HG03521 (cell line): ENCODE data around the gene EGLN2.
"Not testable (repeated sequence)": the region's sequence is repeated elsewhere in the genome, so short reads cannot be mapped to it uniquely, and the experiment has no call there.

Experiments used
- ATAC-seq: cut with Tn5 transposase; IDR thresholded peaks from one replicate; pipeline ENCODE4 v1.9.1; 2021; ENCODE audit warnings: mild to moderate bottlenecking, moderate library complexity; ENCODE audit not compliant: unreplicated experiment

The EGLN2 gene

DNA sequence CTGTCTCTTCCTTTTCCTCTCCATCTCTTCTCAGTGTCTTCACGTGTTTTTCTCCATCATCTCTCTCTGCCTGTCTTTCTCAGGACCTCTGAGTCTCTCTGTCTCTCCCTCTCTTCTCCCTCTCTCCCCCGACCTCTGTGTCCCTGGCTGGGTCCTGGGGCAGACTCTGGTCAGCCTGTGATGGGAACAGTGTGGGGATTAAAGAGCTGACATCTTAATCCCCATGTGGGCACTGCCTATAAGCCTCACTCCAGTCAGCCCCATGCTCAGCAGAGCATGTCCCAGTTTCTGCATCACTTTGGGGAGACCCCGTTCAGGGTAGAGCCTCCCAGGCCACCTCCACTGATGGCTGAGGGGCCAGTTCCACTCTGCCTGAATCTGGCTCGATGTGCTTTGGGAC, 16.2 kb downstream of the EGLN2 start:
- no peak for ATAC-seq

DNA sequence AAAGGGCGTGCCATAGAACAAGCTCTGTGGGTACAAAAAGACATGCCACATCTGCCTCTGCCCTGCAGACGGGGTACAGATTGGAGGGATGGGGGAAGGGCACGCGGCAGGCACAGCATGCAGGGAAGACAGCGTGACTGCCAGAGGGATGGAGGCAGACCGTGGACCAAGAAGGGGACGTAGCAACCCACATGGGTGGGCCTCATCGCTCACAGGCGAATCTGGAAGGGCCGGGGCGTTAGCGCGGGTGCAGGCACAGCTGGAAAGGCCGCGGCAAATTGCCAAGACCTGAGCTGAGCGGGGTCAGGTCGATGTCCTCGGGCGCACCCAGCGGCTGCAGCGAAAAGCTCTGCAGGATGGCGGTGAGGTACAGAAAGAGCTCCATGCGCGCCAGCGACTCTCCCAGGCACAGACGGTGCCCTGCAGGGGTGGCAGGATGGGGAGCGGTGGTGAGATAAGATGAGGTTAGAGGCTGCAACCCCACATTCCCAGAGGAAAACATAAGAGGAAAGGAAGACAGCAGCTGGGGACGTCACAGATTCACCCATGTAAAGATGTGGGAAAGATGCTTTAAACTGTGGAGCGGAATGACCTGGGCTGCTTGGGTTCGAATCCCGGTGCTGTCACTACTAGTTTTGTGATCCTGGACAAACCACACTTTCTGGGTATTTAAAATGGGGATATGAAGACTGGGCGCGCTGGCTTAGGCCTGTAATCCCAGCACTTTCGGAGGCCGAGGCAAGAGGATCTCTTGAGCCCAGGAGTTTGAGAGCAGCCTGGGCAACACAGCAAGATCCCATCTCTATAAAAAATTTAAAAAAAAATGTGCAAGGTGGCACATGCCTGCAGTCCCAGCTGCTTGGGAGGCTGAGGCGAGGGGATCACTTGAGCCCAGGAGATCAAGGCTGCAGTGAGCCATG, 19.7 kb downstream of the EGLN2 start:
- ATAC-seq: not testable (repeated sequence)

DNA sequence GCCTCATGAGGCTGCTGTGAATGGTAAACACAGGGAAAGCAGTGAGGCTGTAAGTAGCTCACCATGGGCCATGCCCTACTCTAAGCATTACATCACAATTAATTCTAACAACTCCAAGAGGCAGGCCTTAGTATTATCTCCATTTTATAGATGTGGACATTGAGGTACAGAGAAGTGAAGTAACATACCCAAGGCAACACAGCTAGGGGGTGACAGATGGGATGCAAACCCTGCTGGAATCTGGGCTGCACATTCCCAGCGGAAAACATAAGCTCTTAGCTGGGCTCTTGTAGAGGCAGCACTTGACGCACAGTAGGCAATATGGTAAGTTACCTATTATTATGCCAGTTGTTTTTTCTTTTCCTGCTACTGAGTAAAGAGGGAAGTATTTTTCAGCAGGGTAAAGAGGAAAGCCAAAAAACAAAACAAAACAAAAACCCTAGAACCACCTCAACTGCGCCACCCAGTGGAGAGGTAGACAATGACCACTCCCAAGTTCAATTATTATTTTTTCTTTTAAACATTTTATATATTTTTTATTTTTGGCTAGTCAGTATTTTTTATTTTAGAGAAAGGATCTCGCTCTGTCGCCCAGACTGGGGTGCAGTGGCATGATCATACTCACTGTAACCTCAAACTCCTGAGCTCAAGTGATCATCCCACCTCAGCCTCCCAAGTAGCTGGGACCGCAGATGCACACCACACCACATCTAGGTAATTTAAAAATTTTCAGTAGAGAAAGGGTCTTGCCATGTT, 20.7 kb downstream of the EGLN2 start:
- ATAC-seq: not testable (repeated sequence)

DNA sequence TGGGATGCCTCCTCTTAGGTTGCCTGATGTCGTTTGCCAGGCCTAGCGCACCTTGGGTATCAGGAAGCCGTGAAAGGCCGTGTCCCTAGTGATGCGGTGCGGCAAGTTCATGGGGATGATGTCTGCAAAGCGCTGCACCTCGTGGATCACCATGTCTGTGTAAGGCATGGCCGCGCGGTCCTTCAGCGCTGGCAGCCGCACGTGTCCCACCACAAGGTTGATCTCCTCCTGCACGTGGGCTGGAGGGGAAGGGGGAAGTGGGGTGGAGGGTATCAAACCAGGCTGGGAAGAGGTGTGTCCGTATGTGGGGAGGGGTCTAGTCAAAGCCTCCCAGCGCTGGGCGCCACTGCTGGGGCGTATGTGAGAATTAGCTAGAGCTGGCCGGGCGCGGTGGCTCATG, 23.2 kb downstream of the EGLN2 start:
- no peak for ATAC-seq

DNA sequence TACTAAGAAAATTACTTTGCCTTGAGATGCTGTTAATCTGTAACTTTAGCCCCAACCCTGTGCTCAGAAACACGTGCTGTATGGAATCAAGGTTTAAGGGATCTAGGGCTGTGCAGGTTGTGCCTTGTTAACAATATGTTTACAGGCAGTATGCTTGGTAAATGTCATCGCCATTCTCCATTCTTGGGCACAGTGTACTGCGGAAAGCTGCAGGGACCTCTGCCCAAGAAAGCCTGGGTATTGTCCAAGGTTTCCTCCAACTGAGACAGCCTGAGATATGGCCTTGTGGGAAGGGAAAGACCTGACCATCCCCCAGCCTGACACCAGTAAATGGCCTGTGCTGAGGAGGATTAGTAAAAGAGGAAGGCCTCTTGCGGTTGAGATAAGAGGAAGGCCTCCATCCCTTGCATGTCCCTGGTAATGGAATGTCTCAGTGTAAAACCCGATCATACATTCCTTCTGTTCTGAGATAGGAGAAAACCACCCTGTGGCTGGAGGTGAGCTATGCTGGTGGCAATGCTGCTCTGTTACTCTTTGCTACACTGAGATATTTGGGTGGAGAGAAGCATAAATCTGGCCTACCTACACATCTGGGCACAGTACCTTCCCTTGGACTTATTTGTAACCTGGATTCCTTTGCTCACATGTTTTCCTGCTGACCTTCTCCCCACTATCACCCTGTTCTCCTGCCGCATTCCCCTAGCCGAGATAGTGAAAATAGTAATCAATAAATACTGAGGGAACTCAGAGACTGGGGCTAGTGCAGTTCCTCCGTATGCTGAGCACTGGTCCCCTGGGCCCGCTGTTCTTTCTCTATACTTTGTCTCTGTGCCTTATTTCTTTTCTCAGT, 23.9 kb downstream of the EGLN2 start:
- ATAC-seq: not testable (repeated sequence)

DNA sequence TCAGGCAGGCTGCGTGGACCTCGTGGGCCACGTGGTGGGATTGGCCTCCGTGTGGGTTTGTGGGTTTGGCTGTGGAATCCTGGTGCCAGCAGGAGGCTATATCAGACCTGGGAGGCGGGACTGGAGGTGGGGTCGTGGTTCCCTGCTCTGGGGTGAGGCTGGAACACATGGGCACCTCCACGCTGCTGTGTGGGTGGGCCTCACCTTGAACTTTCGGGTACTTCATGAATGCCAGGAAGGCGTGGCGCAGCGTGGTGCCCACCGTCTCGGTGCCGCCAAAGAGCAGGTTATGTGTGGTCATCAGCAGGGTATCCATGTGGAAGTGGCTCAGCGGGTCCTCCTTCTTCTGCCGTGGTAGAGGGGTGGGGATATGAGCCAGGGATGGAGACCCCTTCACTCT, 25.9 kb downstream of the EGLN2 start:
- ATAC-seq: not testable (repeated sequence)

DNA sequence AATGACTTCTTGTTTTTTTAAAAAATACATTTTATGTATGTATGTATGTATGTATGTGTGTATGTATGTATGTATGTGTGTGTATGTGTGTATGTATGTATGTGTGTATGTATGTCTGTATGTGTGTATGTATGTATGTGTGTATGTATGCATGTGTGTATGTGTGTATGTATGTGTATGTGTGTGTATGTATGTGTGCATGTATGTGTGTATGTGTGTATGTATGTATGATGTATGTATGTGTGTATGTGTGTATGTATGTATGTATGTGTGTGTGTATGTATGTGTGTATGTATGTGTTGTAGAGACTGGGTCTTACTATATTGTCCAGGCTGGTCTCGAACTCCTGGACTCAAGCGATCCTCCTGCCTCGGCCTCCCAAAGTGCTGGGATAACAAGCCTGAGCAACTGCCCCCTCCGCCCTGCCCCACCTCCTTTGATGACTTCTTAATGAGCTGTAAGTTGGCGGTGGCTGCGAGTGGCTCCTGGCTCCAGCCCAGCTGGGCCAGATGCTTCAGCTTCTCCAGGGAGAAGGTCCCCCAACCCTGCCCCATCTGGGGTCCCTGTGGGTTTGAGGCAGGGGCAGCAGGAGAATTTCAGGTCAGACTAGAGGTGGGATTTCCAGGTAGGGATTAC, 26.6 kb downstream of the EGLN2 start:
- ATAC-seq: not testable (repeated sequence)

DNA sequence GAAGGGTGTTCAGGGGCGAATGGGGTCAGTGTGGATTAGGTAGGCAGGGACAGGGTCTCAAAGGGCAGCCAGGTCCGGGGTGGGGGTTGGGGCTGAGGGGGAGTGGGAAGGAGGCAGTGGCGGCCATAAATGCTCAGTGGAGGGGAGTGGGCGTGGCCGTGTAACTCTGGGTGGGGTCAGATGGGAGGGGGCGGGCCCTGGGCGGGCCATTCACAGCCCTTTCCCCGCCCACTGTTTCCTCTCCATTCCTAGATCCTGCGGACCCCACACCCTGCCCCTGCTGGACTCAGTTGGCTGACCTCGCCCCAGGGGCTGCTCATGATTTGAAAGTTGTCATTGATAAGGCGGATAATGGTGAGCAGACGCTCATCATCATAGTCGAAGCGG, 27.3 kb downstream of the EGLN2 start:
- not testable (repeated sequence) for ATAC-seq

DNA sequence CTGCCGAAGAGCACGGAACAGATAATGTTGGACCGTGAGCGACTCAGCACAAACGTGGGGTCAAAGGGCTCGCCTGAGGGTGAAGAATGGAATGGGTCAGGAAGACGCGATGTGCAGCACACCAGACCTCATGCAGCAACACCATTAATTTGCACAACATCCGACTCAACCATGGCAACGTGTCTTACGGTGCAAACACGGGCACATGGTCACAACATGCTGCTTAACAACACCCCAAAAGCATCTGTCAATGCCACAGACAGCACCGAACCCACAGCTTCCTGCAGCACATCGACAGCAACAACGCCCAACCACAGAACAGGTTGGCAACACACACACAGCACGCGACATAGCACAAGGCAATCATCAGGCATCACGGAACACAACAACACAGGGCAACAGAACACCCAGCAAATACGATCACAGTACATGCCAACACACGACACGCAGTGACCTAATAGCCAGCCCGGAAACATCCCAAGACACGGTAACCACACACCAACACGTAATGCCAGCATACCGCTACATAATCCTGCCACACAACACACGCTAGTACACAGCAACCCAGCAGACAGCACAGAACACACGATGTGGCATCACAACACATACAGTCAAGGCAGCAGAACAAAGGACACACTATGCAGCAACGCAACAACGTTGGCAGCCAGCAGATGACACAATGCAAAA, 27.9 kb downstream of the EGLN2 start:
- ATAC-seq: not testable (repeated sequence)

DNA sequence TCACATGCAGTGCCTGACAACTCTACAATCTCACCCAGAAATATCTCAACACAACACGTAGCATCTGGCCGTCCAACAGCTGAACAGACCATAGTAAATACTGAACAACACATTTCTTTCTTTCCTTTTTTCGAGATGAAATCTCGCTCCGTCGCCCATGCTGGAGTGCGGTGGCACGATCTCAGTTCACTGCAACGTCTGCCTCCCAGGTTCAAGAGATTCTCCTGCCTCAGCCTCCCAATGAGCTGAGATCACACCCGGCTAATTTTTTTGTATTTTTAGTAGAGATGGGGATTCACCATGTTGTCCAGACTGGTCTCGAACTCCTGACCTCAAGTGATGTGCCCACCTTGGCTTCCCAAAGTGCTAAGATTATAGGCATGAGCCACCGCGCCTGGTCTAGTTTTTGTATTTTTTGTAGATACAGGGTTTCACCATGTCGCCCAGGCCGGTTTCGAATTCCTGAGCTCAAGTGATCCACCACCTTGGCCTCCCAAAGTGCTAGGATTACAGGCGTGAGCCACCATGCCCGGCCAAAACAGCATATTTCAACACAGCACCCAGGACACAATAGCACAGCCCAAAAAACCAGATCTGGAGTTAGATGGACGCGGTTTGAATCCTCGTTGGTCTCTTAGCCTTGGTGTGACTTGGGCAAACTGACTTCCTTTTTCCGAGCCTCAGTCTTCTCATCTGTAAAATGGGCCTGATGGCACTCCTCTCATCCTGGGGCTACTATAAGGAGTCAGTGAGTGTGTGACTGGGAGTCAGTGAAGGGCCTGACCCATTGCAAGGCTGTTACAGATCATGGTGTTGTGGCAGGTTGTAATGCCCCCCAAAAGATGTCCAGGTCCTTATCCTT, 28.6 kb downstream of the EGLN2 start:
- no peak for ATAC-seq

DNA sequence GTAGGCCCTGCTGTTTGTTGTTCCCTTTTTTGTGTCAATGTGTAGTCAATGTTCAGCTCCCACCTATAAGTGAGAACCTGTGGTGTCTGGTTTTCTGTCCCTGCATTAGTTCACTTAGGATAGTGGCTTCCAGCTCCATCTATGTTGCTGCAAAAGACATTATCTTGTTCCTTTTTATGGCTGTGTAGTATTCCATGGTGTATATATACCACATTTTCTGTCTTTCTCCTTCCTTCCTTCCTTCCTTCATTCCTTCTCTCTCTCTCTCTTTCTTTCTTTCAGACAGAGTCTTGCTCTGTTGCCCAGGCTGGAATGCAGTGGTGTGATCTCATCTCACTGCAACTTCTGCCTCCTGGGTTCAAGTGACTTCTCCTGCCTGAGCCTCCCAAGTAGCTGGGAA, 30.2 kb downstream of the EGLN2 start:
- ATAC-seq: no peak

DNA sequence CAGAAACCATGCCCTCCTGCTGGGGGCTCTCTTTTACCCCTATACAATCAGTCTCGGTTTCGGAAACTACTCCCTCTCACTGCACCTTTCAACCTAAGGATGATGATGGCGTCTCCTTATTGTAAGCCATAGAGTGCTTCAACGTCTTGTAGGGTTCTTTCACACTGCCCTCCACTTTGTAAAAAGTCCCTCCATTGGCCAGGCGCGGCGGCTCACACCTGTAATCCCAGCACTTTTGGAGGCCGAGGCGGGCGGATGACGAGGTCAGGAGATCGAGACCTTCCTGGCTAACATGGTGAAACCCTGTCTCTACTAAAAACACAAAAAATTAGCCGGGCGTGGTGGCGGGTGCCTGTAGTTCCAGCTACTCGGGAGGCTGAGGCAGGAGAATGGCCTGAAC, 31.8 kb downstream of the EGLN2 start:
- not testable (repeated sequence) for ATAC-seq

DNA sequence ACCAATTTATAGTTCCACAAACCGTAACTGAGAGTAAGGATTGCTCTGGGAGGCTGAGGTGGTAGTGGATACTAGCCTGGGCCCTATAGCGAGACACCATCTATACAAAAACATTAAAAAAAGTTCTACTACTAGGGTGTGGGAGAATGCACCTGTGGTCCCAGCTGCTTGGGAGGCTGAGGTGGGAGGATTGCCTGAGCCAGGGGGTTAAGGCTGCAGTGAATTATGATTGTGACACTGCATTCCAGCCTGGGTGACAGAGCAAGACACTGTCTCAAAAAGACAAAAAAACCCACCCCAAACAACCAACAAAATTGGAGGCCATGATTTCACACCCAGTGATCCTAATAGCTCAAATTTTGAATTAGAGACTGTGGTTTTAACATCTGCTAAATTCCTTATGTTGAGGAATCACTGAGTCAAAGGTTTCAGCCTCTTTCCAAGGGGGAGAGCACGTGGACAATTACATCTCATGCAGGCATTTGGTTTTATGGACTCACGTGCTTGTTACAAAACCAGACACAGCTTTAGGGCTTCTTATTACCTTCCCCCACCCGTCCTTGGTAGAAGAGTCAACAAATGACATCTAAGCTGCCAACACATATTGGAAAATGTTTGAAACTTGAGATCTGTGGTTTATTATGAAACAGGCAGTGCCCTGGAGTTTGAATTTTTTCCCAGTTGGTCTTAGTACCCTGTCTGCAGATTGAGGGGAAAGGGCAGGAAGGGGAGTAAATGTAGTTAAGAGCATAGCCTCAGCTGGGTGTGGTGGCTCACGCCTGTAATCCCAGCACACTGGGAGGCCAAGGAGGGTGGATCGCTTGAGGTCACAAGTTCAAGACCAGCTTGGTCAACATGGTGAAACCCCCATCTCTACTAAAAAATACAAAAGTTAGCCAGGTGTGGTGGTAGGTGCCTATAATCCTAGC, 32.8 kb downstream of the EGLN2 start:
- no peak for ATAC-seq

DNA sequence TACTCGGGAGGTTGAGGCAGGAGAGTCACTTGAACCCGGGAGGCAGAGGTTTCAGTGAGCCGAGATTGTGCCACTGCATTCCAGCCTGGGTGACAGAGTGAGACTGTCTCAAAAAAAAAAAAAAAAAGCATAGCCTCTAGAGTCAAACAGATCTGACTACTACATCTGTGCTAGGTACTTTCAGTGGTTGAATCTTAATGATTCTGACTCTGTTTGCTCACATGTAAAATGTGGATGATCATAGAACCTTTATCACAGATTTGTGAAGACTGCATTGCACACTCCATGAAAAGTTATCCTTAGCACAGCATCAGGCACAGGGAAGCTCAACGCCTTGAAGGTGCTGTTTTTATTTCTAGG, 33.4 kb downstream of the EGLN2 start:
- ATAC-seq: not testable (repeated sequence)

DNA sequence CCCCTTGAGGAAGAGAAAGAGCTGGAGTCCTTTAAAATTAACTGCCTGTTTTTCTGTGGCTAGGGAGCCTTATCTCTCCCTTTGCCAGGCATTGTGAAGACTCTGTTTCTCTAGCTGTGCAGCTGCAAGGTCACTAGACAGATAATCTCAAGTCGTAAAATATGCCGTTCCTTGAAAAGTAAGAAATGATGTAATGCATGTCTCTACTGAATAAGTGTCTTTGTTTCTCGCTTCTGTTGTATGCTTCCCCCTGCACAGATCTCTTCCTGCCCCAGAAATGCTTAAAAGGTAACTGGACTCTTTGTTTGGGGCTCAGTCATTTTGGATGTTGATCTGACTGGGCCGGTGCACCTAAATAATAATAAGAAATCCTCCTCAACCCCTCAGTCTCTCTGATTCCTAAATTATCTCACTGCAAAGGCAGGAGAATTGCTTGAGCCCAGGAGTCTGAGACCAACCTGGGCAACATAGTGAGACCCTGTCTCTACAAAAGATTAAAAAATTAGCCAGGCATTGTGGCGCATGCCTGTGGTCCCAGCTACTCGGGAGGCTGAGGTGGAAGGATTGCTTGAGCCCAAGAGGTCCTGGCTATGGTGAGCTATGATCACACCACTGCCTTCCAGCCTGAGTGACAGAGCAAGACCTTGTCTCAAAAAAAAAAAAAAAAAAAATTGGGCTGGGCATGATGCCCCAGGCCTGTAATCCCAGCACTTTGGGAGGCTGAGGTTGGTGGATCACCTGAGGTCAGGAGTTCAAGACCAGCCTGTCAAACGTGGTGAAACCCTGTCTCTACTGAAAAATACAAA, 34.9 kb downstream of the EGLN2 start:
- not testable (repeated sequence) for ATAC-seq

DNA sequence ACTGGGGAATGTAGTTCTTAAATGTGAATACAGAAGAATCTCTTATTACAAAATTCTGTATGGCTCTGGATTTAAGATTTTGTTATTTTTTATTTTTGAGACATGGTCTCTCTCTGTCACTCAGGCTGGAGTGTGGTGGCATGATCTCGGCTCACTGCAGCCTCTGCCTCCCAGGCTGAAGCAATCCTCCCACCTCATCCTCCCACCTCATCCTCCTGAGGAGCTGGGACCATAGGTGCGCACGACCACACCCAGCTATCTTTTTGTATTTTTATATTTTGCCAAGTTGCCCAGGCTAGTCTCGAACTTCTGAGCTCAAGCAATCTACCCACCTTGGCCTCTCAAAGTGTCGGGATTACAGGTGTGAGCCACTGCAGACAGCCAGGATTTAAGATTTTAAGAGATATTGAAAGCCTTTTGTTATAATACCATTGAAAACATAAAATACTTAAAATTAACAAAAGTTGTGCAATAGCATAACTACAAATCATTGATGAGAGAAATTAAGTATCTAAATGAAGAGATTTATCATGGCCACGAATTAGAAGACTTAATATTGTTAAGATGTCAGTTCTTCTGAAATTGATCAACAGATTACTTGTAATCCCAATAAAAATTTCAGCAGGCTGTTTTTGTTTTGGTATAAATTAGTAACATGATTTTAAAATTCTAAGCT, 37.9 kb downstream of the EGLN2 start:
- no peak for ATAC-seq

DNA sequence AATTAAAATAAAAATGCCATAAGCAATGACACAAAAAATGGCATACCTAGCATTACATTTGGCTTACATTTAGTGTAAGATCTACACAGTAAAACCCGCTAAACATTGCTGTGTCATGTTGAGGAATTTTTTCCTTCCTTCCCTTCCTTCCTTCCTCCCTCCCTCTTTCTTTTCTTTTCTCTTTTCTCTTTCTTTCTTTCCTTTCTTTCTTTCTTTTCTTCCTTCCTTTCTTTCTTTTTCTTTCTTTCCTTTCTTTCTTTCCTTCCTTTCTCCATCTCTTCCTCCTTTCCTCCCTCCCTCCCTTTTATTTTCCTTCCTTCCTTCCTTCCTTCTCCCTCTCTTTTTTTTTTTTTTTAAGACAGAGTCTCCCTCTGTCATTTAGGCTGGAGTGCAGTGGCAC, 39.5 kb downstream of the EGLN2 start:
- ATAC-seq: not testable (repeated sequence)
